ENCODE results near the gene ONECUT3. TPM values are rescaled to one million over a fixed set of nuclear protein-coding genes. Genes with fewer than 3 reads are reported as not detected.

Gene ONECUT3
- total RNA-seq, 2 experiments from 2014 or later: not detected

- DNase-seq: no peak
- Mint-ChIP-seq H3K4me3 (no peak overlapping the region), H3K36me3 (ENCODE audit: low read depth) (no peaks in the 10 kb centered on the region), H3K4me1 (no peaks in the 10 kb centered on the region), H3K27me3 (peaks cover 48% of the 10 kb centered on the region), H3K27ac (no peak overlapping the region), H3K9me3 (peaks cover 9% of the 10 kb centered on the region)
- ChIA-PET CTCF (interaction anchor here (1.5 to 2.0 kb wide), 4 partner anchors 10 to 98 kb away, joined by 4 to 7 read pairs (median 4); no protein-coding TSS in a partner anchor), POLR2A (no interaction called here)
Observed at GRCh38 chr19:1770866-1771576, 17.7 kb downstream of the ONECUT3 start.

GRCh38 chr19:1773184-1773583 is 19.9 kb downstream of the ONECUT3 start:
- no peak for DNase-seq
- Mint-ChIP-seq H3K36me3 (ENCODE audit: low read depth) (peaks cover 6% of the 10 kb centered on the region), H3K9me3 (peaks cover 12% of the 10 kb centered on the region), H3K4me1 (no peaks in the 10 kb centered on the region), H3K27me3 (peaks cover 51% of the 10 kb centered on the region), H3K27ac (no peak overlapping the region), H3K4me3 (no peak overlapping the region)
- ChIA-PET CTCF (interaction anchor here (0.7 to 1.0 kb wide), 2 partner anchors 53 to 315 kb away, joined by 3 read pairs; no protein-coding TSS in a partner anchor), POLR2A (no interaction called here)

- no peak overlapping the region for H3K27ac Mint-ChIP-seq
- no peak overlapping the region for H3K4me3 Mint-ChIP-seq
- ChIA-PET CTCF (no interaction called here), POLR2A (no interaction called here)
- no peaks in the 10 kb centered on the region for H3K4me1 Mint-ChIP-seq
- peaks cover 54% of the 10 kb centered on the region for H3K27me3 Mint-ChIP-seq
- no peak for DNase-seq
- H3K36me3 Mint-ChIP-seq (ENCODE audit: low read depth): peaks cover 6% of the 10 kb centered on the region
- peaks cover 12% of the 10 kb centered on the region for H3K9me3 Mint-ChIP-seq
Observed at GRCh38 chr19:1774989-1775772, 21.9 kb downstream of the ONECUT3 start.

- peaks cover 57% of the 10 kb centered on the region for H3K27me3 Mint-ChIP-seq
- POLR2A ChIA-PET: no interaction called here
- no peak for DNase-seq
Observed at GRCh38 chr19:1775951-1776605, 22.8 kb downstream of the ONECUT3 start.

GRCh38 chr19:1776606-1777147 is 23.4 kb downstream of the ONECUT3 start:
- no peak overlapping the region for H3K4me3 Mint-ChIP-seq
- H3K9me3 Mint-ChIP-seq: peaks cover 3% of the 10 kb centered on the region
- peaks cover 55% of the 10 kb centered on the region for H3K27me3 Mint-ChIP-seq
- DNase-seq: no peak
- POLR2A ChIA-PET: no interaction called here
- no peak overlapping the region for H3K27ac Mint-ChIP-seq
- CTCF ChIA-PET: interaction anchor here (1.2 kb wide), 1 partner anchor 49 kb away, joined by 3 read pairs; no protein-coding TSS in a partner anchor
- no peaks in the 10 kb centered on the region for H3K4me1 Mint-ChIP-seq
- H3K36me3 Mint-ChIP-seq (ENCODE audit: low read depth): peaks cover 6% of the 10 kb centered on the region

More at GRCh38 chr19:1775951-1776605, 22.8 kb downstream of the ONECUT3 start:
- Mint-ChIP-seq H3K9me3 (peaks cover 8% of the 10 kb centered on the region), H3K27ac (no peak overlapping the region), H3K4me3 (no peak overlapping the region), H3K36me3 (ENCODE audit: low read depth) (peaks cover 6% of the 10 kb centered on the region), H3K4me1 (no peaks in the 10 kb centered on the region)
- CTCF ChIA-PET: no interaction called here

- DNase-seq: no peak
- no peak overlapping the region for H3K4me3 Mint-ChIP-seq
- H3K27me3 Mint-ChIP-seq: peaks cover 55% of the 10 kb centered on the region
- H3K9me3 Mint-ChIP-seq: peaks cover 3% of the 10 kb centered on the region
- CTCF ChIA-PET: interaction anchor here (0.6 to 1.2 kb wide), 2 partner anchors 49 to 91 kb away, joined by 3 read pairs; no protein-coding TSS in a partner anchor
- POLR2A ChIA-PET: no interaction called here
- no peak overlapping the region for H3K27ac Mint-ChIP-seq
- H3K4me1 Mint-ChIP-seq: no peaks in the 10 kb centered on the region
- peaks cover 6% of the 10 kb centered on the region for H3K36me3 Mint-ChIP-seq (ENCODE audit: low read depth)
Observed at GRCh38 chr19:1777149-1777548, 23.8 kb downstream of the ONECUT3 start.

GRCh38 chr19:1779574-1779973 is 26.3 kb downstream of the ONECUT3 start:
- peaks cover 6% of the 10 kb centered on the region for H3K36me3 Mint-ChIP-seq (ENCODE audit: low read depth)
- no peak overlapping the region for H3K4me3 Mint-ChIP-seq
- no peak for DNase-seq
- H3K4me1 Mint-ChIP-seq: no peaks in the 10 kb centered on the region
- no peak overlapping the region for H3K27ac Mint-ChIP-seq
- peaks cover 47% of the 10 kb centered on the region for H3K27me3 Mint-ChIP-seq
- peaks cover 7% of the 10 kb centered on the region for H3K9me3 Mint-ChIP-seq
- CTCF ChIA-PET: interaction anchor here (1.3 kb wide), 1 partner anchor 47 kb away, joined by 5 read pairs; no protein-coding TSS in a partner anchor
- POLR2A ChIA-PET: no interaction called here

- no peak for DNase-seq
- Mint-ChIP-seq H3K36me3 (ENCODE audit: low read depth) (peaks cover 6% of the 10 kb centered on the region), H3K4me1 (no peaks in the 10 kb centered on the region), H3K27me3 (peaks cover 45% of the 10 kb centered on the region), H3K9me3 (peaks cover 7% of the 10 kb centered on the region), H3K4me3 (no peak overlapping the region), H3K27ac (no peak overlapping the region)
- ChIA-PET CTCF (interaction anchor here (0.6 to 3.5 kb wide), 5 partner anchors 9 to 46 kb away, joined by 3 to 15 read pairs (median 5); no protein-coding TSS in a partner anchor), POLR2A (no interaction called here)
Observed at GRCh38 chr19:1780272-1780958, 27.1 kb downstream of the ONECUT3 start.

- POLR2A ChIA-PET: no interaction called here
- Mint-ChIP-seq H3K36me3 (ENCODE audit: low read depth) (peaks cover under 1% of the 10 kb centered on the region), H3K27me3 (peaks cover 32% of the 10 kb centered on the region), H3K4me1 (no peaks in the 10 kb centered on the region), H3K27ac (no peak overlapping the region), H3K4me3 (no peak overlapping the region), H3K9me3 (peaks cover 4% of the 10 kb centered on the region)
- CTCF ChIA-PET: interaction anchor here (0.6 to 3.5 kb wide), 6 partner anchors 10 to 482 kb away, joined by 3 to 15 read pairs (median 4); no protein-coding TSS in a partner anchor
- DNase-seq: no peak
Observed at GRCh38 chr19:1782521-1782920, 29.2 kb downstream of the ONECUT3 start.

GRCh38 chr19:1783354-1783753 is 30.0 kb downstream of the ONECUT3 start:
- DNase-seq: no peak
- Mint-ChIP-seq H3K27me3 (peaks cover 27% of the 10 kb centered on the region), H3K36me3 (ENCODE audit: low read depth) (no peaks in the 10 kb centered on the region), H3K27ac (no peak overlapping the region), H3K4me1 (no peaks in the 10 kb centered on the region), H3K9me3 (peaks cover 4% of the 10 kb centered on the region), H3K4me3 (no peak overlapping the region)
- ChIA-PET CTCF (interaction anchor here (1.5 to 3.5 kb wide), 3 partner anchors 13 to 43 kb away, joined by 4 to 15 read pairs (median 8); no protein-coding TSS in a partner anchor), POLR2A (no interaction called here)

- peaks cover 4% of the 10 kb centered on the region for H3K9me3 Mint-ChIP-seq
- no peak overlapping the region for H3K27ac Mint-ChIP-seq
- CTCF ChIA-PET: interaction anchor here (0.9 to 3.5 kb wide), 3 partner anchors 10 to 16 kb away, joined by 3 to 15 read pairs (median 4); no protein-coding TSS in a partner anchor
- DNase-seq: no peak
- POLR2A ChIA-PET: no interaction called here
- peaks cover 23% of the 10 kb centered on the region for H3K27me3 Mint-ChIP-seq
- H3K4me3 Mint-ChIP-seq: no peak overlapping the region
- no peaks in the 10 kb centered on the region for H3K36me3 Mint-ChIP-seq (ENCODE audit: low read depth)
- H3K4me1 Mint-ChIP-seq: no peaks in the 10 kb centered on the region
Observed at GRCh38 chr19:1783874-1784273, 30.6 kb downstream of the ONECUT3 start.

GRCh38 chr19:1785310-1785709 is 32.0 kb downstream of the ONECUT3 start:
- H3K27me3 Mint-ChIP-seq: peaks cover 13% of the 10 kb centered on the region
- POLR2A ChIA-PET: no interaction called here
- H3K9me3 Mint-ChIP-seq: peaks cover 4% of the 10 kb centered on the region
- no peaks in the 10 kb centered on the region for H3K4me1 Mint-ChIP-seq
- H3K36me3 Mint-ChIP-seq (ENCODE audit: low read depth): no peaks in the 10 kb centered on the region
- DNase-seq: no peak
- CTCF ChIA-PET: no interaction called here
- no peak overlapping the region for H3K4me3 Mint-ChIP-seq
- H3K27ac Mint-ChIP-seq: no peak overlapping the region

All from activated CD4-positive, alpha-beta memory T cell treated with anti-CD3 and anti-CD28 coated beads, Interleukin-2, amount 10 ng/mL, durations not matched to agents 7 days and 5 days (primary cell).